MM.1S (cell line): Measurements from ENCODE around the gene CCDC178.

Experiments used
- DNase-seq: peaks from one replicate; pipeline ENCODE4 v3.0.0-alpha.2; 2015
- H2AFZ ChIP-seq: fragments of 300-600 bp; sonication (generic); 2 replicates; pipeline ENCODE4 v1.6.0; 2016; ENCODE audit warnings: antibody characterized with exemption, low read length
- H3F3A ChIP-seq: fragments of 300-600 bp; sonication (generic); 2 replicates; pipeline ENCODE4 v1.6.1; 2016; ENCODE audit warnings: mild to moderate bottlenecking, antibody characterized with exemption, low read length, moderate library complexity, mixed read lengths; ENCODE audit not compliant: insufficient read depth
- H3K27ac ChIP-seq: fragments of 300-600 bp; sonication (generic); 2 replicates; pipeline ENCODE4 v1.5.1; 2016; ENCODE audit warnings: mild to moderate bottlenecking, low read length
- H3K27me3 ChIP-seq: fragments of 300-600 bp; sonication (generic); replicated peaks from 2 replicates; pipeline ENCODE4 v1.6.0; 2016; ENCODE audit warnings: low read length; ENCODE audit not compliant: insufficient read depth
- H3K36me3 ChIP-seq: fragments of 300-600 bp; sonication (generic); replicated peaks from 2 replicates; pipeline ENCODE4 v1.6.1; 2016; ENCODE audit warnings: mild to moderate bottlenecking, low read length, mixed read lengths; ENCODE audit not compliant: insufficient read depth
- H3K4me1 ChIP-seq: fragments of 300-600 bp; sonication (generic); 2 replicates; pipeline ENCODE4 v1.6.1; 2016; ENCODE audit warnings: low read length, mixed read lengths
- H3K4me2 ChIP-seq: fragments of 300-600 bp; sonication (generic); 2 replicates; pipeline ENCODE4 v1.6.0; 2016; ENCODE audit warnings: low read depth, low read length
- H3K4me3 ChIP-seq: fragments of 300-600 bp; sonication (generic); 2 replicates; pipeline ENCODE4 v1.5.1; 2016; ENCODE audit warnings: low read length, mixed read lengths
- H3K79me2 ChIP-seq: fragments of 300-600 bp; sonication (generic); 2 replicates; pipeline ENCODE4 v1.6.1; 2016; ENCODE audit warnings: mixed run types, low read length, mixed read lengths
- H3K9ac ChIP-seq: fragments of 300-600 bp; sonication (generic); 2 replicates; pipeline ENCODE4 v1.6.1; 2016; ENCODE audit warnings: low read length, mixed read lengths
- H3K9me2 ChIP-seq: fragments of 300-600 bp; sonication (generic); replicated peaks from 2 replicates; pipeline ENCODE4 v1.6.1; 2016; ENCODE audit warnings: mild to moderate bottlenecking, low read length, mixed read lengths; ENCODE audit not compliant: insufficient read depth
- H3K9me3 ChIP-seq: fragments of 300-600 bp; sonication (generic); replicated peaks from 2 replicates; pipeline ENCODE4 v1.6.1; 2016; ENCODE audit warnings: mild to moderate bottlenecking, low read length, mixed read lengths; ENCODE audit not compliant: insufficient read depth
- H4K20me1 ChIP-seq: fragments of 300-600 bp; sonication (generic); 2 replicates; pipeline ENCODE4 v1.6.1; 2016; ENCODE audit warnings: mild to moderate bottlenecking, low read length, moderate library complexity, mixed read lengths; ENCODE audit not compliant: insufficient read depth
- EZH2 ChIP-seq: fragments of 300-600 bp; sonication (generic); optimal IDR thresholded peaks from 2 replicates; pipeline ENCODE3; 2017; ENCODE audit warnings: low read depth, mild to moderate bottlenecking, antibody characterized with exemption, low read length, mixed read lengths
- EZH2phosphoT487 ChIP-seq: fragments of 300-600 bp; sonication (generic); IDR thresholded peaks from 2 replicates; pipeline ENCODE4 v1.6.1; 2018; ENCODE audit warnings: antibody characterized with exemption, low read length
- TF ChIP-seq, protein P1 (sequence below): fragments of 300-600 bp; sonication (generic); IDR thresholded peaks from 2 replicates; pipeline ENCODE4 v1.5.1; 2016; ENCODE audit warnings: antibody characterized with exemption, low read length, mixed read lengths

The CCDC178 gene

DNA sequence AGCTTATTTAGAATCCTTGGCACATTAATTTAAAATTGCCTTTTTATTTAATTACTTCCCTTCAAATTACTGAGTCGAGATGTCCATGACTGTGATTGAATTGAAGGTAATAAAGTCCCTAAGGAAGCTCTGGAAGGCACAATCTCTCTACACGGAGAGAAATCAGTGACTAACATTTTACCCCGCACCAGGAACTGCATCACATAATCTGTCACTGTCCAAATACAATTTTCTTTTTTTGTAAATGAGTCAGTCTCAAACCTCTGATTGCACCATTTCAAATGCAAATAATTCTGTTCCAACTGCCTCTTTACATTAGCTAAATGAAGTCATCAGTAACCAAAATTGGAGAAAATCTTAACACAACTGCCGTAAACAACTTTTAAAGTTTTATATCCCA lies 311.9 kb downstream of the CCDC178 start:
- no peaks in the 10 kb centered on the region for H3K9me3 ChIP-seq
- H3K4me2 ChIP-seq: no peak overlapping the region
- H3F3A ChIP-seq: no peaks in the 10 kb centered on the region
- TF ChIP-seq EZH2phosphoT487: no peak
- TF ChIP-seq, protein P1, sequence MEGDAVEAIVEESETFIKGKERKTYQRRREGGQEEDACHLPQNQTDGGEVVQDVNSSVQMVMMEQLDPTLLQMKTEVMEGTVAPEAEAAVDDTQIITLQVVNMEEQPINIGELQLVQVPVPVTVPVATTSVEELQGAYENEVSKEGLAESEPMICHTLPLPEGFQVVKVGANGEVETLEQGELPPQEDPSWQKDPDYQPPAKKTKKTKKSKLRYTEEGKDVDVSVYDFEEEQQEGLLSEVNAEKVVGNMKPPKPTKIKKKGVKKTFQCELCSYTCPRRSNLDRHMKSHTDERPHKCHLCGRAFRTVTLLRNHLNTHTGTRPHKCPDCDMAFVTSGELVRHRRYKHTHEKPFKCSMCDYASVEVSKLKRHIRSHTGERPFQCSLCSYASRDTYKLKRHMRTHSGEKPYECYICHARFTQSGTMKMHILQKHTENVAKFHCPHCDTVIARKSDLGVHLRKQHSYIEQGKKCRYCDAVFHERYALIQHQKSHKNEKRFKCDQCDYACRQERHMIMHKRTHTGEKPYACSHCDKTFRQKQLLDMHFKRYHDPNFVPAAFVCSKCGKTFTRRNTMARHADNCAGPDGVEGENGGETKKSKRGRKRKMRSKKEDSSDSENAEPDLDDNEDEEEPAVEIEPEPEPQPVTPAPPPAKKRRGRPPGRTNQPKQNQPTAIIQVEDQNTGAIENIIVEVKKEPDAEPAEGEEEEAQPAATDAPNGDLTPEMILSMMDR: no peak
- no peak for TF ChIP-seq EZH2
- no peaks in the 10 kb centered on the region for H3K36me3 ChIP-seq
- no peaks in the 10 kb centered on the region for H3K9me2 ChIP-seq
- no peak overlapping the region for H3K9ac ChIP-seq
- H3K4me3 ChIP-seq: no peak overlapping the region
- H3K27me3 ChIP-seq: no peaks in the 10 kb centered on the region
- H3K79me2 ChIP-seq: no peaks in the 10 kb centered on the region
- H2AFZ ChIP-seq: no peak overlapping the region
- no peaks in the 10 kb centered on the region for H4K20me1 ChIP-seq
- no peaks in the 10 kb centered on the region for H3K4me1 ChIP-seq
- no peak overlapping the region for H3K27ac ChIP-seq
- DNase-seq: no peak

DNA sequence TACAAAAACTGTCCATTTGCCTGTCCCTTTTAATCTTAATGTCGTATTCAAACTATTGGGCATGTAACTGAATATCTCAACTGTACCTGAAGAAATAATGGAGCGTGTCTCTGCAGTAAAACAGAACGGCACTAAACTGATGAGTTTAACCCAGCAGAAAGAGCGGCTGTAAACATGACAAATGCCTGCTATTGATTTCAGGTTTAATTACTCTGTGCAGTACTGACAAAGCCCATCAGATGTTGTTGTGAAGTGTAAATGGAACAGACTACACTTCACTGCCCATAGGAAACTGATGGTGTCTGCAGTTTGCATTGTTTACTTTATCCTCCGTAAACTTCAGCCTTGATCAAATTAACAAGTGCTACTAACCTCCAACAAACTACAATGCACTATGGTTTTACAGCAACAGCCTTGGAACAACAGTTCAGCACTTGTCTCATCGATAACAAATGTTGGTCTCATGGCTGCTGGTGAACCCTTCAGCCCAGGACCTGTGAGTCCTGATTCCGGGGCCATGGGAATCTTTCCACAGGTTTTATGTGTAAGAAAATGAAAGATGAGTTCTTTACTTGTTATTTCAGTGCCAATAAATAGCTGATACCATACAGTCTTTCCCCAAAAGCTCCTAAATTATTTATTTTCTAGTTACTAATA lies 316.5 kb downstream of the CCDC178 start:
- no peak for DNase-seq
- Histone ChIP-seq H4K20me1 (no peaks in the 10 kb centered on the region), H3K79me2 (no peaks in the 10 kb centered on the region), H3K27me3 (no peaks in the 10 kb centered on the region), H3K9me3 (no peaks in the 10 kb centered on the region), H3K27ac (no peak overlapping the region), H3K4me2 (no peak overlapping the region), H3K4me1 (no peaks in the 10 kb centered on the region), H2AFZ (no peak overlapping the region), H3K9ac (no peak overlapping the region), H3K9me2 (no peaks in the 10 kb centered on the region), H3F3A (no peaks in the 10 kb centered on the region), H3K36me3 (no peaks in the 10 kb centered on the region), H3K4me3 (no peak overlapping the region)
- TF ChIP-seq, protein P1: no peak
- TF ChIP-seq EZH2phosphoT487 (no peak), EZH2 (no peak)

DNA sequence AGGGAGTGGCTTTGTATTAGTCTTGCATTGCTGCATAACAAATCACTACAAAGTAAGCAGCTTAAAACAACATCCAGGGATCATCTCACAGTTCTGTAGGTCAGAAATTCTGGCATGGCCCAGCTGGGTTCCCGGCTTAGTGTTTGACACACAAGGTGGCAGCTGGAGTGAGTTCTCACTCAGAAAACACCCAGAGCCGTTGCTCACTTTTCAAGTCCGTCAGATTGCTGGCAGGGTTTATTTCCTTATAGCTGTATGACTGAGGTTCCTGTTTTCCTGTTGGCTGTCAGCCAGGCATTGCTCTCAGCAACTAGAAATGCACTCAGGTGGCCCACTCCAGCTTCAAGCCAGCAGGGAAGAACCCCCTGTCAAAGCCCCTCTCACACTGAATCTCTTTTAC lies 324.1 kb downstream of the CCDC178 start:
- H4K20me1 ChIP-seq: no peaks in the 10 kb centered on the region
- H3K4me1 ChIP-seq: no peaks in the 10 kb centered on the region
- H3K9me3 ChIP-seq: no peaks in the 10 kb centered on the region
- no peak overlapping the region for H3K9ac ChIP-seq
- DNase-seq: no peak
- H3K36me3 ChIP-seq: no peaks in the 10 kb centered on the region
- no peak overlapping the region for H3K4me2 ChIP-seq
- no peaks in the 10 kb centered on the region for H3K27me3 ChIP-seq
- no peaks in the 10 kb centered on the region for H3K79me2 ChIP-seq
- no peak for TF ChIP-seq EZH2
- TF ChIP-seq, protein P1: no peak
- no peaks in the 10 kb centered on the region for H3K9me2 ChIP-seq
- no peak overlapping the region for H3K4me3 ChIP-seq
- H3F3A ChIP-seq: no peaks in the 10 kb centered on the region
- H2AFZ ChIP-seq: no peak overlapping the region
- no peak overlapping the region for H3K27ac ChIP-seq
